Cerebellar cortex (tissue), 1 donor: ENCODE data around the gene F5.
A peak's percentile ranks its signal among the peaks of the same experiment; 100 is the strongest.

Source experiments
- DNase-seq: peaks from one replicate; pipeline ENCODE4 v3.0.0-alpha.2; 2015; ENCODE audit warnings: low spot score

The F5 gene

DNA sequence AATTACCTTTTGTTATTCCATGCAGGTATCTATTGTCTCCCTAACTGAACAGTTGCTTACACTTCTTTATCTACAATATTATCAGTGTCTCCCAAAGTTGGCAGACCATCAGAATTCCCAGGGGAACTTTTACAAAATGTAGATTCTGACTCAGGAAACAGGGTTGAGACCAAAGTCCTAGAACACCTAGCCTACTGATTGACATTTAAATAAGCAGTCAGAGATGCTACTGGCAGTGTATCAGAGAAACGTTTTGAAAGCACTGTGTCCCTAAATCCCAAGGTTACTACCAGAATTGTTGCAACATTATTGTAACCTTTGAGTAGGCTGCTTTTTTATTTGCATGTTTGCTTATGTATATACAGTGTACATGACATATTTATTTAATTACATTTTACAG lies 1.8 kb upstream of the F5 start:
- DNase-seq = no peak

DNA sequence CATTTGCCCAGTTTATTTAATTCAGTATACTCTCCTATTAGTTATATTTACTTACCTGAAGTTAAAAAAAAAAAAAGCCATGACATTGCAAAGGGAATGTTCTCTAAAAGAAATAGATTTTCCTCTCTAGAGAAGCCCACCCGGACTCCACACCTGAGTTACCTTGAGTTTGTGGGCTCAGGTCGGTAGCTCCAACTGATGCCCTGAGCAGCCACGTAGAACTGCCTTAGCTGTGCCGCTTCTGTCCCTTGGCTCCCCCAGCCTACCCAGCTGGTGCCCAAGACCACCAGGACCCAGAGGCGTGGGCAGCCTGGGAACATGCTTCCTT lies 250 bp downstream of the F5 start:
- peak; percentile 3 for DNase-seq

DNA sequence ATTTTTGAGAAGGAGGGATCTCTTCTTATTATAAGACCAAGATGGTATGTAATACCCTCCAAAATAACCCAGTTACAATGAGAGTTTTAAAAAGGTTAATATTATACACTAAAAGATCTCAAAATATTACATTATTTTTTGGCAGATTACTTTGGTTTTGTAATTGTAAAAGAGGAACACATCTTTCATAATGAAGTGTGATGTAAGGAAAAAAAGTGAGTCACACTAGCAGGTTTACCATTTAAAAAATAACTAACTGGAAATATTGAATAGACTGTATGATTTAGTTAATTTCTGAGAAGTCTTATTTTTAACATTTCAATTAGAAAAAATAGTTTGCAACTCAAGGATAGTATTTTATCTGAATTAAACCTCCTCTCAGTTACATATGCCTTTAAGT lies 1.1 kb downstream of the F5 start:
- DNase-seq = no peak

DNA sequence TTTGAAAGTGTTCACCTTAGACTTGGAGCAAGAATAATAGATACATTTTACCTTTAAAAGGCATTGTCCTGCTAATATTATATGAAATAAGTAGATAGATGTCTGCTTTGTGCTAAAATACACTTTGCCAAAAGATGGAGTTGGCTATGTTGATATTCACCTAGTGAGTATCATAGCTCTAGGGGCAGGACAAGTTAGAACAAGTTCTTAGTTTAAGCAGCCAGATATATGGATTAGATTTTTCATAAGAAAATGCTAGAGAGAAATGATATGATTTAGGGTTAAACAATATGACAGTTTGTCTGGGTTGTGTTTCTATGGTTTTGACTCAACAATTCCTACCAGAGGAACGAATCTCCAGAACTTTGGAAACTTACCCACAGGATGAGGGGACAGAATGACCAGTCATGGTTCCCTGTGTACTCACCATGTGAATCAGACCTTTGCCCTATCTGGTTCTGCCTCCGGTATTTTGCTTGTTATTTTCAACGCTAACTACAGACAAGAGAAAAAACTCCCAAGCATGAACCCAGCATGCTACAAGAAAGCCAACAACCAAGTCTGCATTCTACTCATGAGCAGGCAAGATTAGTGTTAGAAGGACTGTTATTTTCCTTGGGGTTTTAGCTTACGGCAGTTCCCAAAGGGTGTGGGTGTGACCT lies 1.7 kb downstream of the F5 start:
- DNase-seq = no peak

DNA sequence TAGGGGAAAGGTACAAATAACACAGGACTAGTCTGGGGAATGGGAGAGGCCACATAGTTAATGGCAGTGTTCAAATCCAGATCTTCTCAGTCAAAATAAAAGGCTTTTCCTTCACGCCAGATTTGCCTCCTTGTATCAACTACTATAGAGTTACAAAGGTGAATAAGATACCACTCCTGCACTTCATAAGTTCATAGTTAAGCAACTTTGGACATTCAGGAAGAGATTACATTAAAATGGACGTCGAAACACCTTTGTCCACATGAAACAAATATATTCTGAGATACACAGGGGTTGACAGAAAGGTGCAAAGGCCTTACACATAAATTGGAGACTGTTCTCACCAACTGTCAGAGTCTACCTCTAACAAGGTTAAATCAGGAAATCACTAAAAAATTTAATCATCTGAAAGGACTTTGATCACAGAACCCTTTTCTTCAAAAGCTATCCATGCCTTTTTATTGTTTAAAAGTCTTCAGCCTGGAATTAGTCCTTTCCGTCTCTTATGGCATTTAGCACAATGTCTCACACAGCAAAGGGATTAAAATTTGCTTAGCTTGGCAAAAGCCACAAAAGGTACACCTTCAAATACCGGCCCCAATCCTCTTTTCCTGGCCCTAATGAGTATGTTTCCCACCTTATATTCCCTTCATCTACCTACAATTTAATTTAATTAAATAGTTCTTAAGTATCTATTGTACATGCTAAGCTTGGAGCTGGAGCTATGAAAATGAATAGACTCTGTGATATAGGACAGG lies 8.1 kb downstream of the F5 start:
- DNase-seq = no peak

DNA sequence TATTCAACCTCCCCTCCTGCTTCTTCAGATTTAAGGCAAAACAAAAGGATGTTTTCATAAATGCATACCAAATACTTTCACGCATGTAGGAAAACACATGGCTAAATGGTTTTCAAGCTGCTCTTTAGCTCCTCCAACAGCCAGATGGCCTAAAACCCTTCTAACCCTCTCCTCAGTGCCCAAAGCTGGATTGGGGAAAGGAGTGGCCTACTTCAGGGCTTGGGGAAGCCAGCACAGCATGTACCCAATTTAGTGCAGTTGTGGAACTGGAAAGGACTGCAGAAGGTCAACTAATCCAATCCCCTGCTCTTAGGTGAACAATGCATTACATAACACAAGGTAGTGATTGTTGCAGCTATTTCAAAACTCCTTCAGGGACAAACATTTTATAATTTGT lies 9.3 kb downstream of the F5 start:
- no peak for DNase-seq

DNA sequence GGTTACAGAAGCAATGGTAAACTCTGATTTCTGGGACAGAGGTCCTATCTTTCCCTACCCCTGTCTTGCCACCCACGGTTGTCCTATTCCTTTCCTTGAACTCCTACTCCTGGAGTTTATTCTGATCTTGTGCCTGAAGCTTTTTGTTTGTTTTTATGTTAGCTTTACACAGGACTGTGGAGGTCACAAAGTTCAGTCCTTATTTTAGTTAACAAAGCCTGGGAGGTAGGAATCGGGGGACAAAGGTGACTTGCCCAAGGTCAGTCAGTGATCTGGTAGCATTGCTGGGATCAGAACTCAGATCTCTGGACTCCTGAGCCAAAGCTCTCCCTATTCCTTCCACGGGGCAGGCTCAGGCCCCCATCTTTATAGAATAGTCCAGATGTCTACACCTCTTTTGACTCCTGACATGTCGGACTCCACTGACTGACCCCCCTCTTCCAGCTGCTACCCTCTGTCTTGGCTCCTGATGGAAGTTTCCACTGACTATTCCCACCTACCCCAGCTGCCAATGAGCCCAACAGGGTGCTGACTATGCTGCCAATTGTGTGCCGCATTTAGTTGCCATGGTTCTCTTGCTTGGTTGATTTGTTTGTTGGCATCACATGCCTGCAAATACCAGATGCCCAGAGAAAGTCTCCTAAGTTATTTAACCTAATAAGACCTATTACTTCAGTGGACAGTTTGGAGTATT lies 9.9 kb downstream of the F5 start:
- no peak for DNase-seq

DNA sequence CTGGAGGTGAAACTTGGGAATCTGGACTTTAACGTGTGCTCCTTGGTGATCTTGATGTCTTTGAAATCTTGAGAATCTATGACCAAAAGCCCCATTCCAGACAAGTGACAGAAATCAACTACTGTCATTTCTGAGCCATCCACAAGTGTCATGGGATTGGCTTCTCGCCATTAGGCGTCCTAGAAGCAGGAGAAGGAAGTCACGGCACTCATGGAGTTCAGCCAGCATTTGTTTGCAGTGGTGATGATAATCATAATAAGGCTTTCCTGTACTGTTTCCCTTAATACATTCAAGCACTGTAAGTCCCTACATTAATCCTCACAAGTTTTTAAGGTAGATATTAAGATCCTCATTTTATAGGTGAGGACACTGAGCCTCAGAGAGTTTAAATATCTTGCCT lies 11.9 kb downstream of the F5 start:
- no peak for DNase-seq

DNA sequence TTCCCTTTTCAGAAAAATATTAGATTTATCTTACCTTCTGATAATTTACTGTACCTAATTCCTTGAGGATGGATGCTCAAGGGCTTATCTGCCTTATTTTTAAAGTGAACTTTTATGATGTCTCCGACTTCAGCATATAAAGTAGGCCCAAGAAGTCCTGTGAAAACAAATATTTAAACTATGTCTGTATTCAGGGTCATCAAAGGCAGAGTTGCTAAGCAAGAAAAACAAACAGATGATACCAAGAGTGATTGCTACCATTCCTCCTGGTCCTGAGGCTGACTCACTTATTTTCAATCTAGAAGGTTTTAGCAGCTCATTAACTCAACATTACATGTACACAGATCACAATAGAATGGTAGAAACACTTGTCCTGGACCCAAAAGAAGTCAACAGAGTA lies 14.1 kb downstream of the F5 start:
- DNase-seq = no peak

DNA sequence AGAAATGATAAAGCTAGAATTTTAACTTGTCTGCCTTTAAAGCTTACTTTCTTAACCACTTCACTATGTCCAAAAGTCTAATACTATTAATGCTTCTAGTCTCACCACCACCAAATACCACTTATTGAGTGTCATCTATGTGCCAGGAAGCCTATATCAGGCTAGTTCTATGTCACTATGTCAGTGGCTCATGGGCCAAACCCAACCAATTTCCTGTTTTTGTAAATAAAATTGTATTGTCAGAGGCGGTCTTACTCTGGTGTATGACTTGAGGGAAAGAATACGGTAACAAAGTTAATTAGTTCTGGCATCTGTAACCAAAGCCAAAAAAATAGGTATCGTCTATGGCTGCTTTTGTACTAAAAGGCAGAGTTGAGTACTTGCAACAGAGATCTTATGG lies 14.8 kb downstream of the F5 start:
- no peak for DNase-seq

DNA sequence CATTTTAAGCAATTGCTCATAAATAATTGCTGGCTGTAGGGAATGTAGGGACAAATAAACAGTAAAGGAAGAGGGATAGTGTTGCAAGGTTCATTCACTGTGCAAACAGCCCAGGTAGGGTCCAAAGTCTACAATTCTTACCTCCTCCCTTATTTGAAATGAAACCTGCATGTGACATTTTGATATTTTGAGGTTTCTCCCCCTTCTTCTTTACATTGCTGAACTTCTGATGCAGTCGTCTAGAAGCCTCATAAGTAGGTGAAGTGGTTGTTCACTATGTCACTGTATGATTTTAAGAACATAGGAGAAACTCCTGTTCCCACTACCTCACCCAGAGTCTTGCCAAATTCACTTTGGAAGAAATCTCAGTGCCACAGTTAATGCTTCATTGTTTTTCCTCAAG lies 16.1 kb downstream of the F5 start:
- DNase-seq = no peak

DNA sequence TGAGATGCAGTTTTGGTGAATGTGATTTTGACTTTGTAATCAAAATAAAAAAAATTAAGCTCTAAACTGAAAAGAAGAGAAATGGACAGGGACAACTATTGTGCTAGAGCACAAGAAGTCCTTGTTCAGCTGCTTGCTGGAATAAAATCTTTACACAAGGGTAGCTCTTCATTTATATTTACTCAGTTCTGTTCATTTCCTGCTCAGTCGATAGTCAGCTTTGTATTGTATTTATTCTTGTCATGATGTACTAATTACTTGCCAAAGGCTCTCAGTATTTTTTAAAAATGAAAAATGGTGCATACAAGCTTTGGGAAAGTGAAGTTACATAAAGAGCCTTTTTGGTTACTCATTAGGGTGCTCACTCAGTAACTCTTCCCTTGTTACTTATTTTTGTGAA lies 17.8 kb downstream of the F5 start:
- no peak for DNase-seq

DNA sequence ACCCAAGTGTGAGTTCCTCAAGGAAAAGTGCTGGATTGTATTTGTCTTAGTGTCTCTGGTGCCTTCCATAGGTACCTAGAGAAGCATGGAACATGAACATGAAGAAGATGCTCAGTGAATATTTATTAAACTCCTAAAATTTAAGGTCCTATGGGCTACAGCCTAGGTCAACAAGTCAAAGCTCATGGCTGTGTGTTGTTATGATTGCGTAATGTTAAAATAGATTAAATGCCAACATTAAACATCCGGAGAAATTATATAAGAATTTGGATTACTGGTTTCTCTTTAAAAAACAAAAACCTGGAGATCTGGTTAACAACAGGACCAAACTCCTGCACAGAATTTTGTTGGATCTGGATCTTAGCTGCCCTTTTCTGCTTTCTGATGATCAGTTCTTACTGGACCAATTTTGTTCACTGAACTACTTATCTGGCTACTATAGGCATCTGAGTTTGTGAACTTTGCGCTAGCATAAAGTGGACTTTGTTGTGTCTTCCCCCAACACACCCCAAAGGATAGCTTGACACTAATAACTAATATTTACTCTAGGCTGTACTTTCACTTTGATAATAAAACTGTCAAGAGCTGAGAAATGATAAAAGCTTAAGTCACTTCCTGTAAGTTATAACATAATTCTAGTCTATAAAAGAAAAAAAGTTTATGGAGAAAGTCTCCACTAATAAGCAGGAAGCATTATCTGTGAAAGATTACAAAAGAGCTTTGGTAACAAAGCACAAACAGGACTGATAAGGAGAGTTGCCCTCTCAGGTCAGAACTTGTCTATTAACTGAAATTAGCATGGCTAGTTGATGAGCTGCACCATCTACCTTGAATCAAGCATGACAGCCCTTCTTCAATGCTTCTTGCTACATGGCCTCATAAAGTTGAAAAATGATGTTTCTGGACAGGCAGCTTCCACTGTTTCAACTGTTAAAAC lies 20.7 kb downstream of the F5 start:
- DNase-seq = no peak

DNA sequence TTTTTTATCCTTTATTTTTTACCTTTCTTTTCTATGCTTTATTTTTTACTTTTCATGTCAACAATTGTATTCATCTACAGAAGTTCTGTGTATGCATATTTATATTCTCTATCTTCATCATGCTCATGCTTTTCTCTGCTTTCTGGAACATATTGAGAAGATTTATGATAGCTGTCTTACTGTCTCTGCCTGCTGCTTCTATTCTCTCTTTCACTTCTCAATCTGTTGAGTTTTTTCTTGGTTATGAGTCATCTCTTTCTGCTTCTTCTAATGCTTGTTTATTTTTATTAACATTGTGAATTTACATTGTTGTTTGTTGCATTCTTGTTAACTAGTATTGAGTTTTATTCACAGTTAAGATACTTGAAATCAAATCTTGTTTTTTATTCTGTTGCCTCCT lies 22.6 kb downstream of the F5 start:
- no peak for DNase-seq

DNA sequence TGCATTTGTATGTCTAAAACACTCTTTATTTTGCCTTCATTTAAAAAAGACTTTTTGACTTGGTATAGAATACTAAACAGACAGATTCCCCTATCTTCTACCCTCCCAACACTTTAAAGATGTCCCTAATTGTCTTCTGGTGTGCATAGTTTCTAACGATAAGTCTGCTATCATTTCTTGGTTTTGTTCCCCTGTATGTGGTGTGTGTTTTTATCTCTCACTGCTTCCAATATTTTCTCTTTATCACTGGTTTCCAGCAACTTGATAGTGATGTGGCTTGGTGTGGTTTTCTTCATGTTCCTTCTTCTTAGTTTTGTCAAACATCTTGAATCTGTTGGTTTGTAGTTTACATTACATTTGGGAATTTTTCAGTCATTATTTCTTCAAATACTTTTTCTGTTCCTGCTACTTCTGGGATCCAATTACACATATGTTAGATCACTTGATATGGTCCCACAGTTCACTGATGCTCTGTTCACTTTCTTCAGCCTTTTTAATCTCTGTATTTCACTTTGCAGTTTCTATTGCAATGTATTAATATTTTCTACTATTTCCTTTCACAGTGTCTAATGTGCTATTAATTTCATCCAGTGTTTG lies 23.2 kb downstream of the F5 start:
- no peak for DNase-seq

DNA sequence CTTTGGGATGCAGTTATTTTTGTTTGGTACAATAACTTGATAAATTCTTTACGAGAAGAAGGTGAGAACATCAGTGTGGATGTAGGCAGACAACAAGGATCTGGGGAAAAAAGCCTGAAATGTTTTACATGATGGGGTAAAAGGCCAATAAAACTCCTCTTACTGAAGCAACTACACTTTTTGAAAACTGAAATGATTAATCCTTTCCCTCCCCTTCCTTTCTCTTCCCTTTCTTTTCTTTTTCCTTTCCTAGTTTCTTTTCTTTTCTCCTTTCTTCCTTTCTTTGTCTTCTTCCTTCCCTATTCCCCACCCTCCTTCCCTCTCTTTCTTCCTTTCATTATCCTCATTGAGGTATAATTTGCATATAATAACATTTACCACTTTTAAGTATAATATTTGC lies 24.6 kb downstream of the F5 start:
- no peak for DNase-seq

DNA sequence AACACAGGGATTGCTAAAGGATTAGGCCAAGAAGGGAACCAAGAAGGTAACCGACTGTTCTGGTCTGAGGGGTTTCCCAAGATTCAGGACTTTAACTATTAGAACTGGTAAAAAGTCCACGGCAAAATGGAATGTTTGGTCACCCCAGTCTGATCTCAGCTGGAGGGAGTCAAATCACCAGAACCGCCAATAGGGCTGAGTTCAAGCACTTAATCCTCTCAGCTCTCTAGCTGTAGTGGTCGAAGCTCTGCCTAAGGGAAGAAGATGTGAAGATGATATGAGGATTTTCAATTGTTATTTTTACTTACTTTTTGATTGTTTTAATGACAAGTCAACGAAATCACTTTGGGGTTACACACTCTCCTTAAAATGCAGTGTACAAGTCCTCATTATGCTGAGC lies 29.1 kb downstream of the F5 start:
- DNase-seq = no peak

DNA sequence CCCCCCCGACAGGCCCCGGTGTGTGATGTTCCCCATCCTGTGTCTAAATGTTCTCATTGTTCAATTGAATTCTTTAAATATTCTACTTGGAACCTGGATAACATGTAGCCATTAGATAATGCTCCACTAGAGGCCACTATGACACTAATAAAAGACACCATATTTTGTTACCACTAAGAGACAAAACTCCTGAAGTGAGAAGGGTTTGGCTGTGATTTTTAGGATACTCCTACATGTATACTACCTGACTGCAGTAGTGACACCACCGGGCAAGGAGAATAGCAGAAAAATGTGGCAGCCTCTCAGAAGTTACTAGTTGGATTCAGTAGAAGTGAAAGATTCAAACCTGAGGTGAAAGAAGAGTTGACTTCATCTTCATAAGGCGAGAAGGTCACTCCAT lies 36.0 kb downstream of the F5 start:
- peak; percentile 55 for DNase-seq

DNA sequence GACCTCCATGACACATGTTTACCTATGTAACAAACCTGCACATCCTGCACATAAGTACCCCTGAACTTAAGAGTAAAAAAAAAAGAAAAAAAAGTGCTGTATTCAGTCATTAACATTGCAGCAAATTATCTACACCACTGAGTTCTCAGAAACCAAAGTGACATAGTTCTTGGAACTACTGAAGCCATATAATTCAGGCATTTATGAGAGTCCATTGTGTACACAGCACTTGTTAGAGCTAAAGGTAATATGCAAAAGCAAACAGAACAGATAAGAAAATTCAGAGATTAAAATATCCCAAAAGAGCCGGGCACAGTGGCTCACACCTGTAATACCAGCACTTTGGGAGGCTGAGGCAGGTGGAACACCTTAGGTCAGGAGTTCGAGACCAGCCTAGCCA lies 38.0 kb downstream of the F5 start:
- no peak for DNase-seq

DNA sequence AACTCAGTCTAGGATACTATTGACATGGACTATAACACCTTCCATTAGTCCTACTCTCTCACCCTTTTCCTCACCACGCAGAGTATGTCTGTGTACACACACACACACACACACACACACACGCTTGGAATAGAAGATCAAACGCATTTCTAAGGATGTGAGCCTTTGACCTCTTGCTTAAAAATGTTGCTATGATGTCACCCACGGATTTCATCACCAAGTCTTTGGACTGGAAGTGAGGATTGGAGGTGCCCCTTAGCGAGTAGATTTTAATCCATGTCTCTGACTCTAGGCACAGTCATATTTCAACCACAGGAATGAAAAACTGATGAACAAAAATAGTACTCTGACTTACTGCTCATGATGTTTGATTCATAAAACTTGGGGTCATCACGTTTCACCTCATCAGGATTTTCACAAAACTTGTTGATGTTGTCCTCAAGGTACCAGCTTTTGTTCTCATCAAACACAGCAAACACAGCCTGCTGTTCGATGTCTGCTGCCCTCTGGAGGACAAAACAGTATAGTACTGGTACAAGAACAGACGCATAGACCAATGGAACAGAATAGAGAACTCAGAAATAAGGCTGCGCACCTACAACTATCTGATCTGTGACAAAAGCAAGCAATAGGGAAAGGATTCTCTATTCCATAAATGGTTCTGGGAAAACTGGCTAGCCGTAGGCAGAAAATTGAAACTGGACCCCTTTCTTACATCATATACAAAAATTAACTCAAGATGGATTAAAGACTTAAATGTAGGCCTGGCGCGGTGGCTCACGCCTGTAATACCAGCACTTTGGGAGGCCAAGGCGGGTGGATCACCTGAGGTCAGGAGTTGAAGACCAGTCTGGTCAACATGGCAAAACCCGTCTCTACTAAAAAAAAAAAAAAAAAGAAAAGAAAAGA lies 39.9 kb downstream of the F5 start:
- DNase-seq = peak; percentile 77

DNA sequence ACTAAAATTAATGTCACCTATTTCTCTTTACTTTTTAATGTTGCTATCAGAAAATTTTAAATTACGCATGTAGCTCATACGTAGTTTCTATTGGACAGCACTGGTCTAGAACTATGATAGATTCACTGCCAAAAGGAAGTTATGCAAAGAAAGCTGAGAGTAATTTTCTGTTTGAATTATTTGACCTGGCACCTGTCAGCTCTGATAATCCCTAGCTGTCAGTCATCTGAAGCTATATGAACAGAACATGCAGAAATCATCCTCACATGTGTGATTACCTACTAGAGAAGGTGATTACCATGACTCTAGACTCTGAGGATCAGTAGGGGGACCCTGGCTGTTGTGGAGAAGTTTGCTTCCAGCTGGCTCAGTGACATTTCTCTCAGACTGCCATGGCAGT lies 40.8 kb downstream of the F5 start:
- no peak for DNase-seq
